GM12801 (cell line): Measurements from ENCODE around the gene RAPGEF6.

ENCODE experiments used
- TF ChIP-seq, protein P1 (sequence below): IDR thresholded peaks from one replicate; pipeline ENCODE4 v1.5.1; 2011; ENCODE audit warnings: control low read depth; ENCODE audit not compliant: insufficient read length; ENCODE audit errors: extremely low read depth

Gene RAPGEF6

DNA sequence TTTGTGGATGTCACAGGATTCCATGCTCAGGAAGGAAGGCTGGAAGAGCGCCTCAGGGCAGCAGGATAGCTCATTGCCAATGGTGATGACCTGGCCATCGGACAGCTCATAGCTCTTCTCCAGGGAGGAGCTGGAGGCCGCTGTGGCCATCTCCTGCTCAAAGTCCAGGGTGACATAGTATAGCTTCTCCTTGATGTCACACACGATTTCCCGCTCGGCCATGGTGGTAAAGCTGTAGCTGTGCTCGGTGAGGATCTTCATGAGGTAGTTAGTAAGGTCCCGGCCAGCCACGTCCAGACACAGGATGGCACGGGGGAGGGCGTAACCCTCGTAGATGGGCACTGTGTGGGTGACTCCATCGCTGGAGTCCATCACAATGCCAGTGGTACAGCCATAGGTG, 24.3 kb upstream of the RAPGEF6 start:
- TF ChIP-seq, protein P1, sequence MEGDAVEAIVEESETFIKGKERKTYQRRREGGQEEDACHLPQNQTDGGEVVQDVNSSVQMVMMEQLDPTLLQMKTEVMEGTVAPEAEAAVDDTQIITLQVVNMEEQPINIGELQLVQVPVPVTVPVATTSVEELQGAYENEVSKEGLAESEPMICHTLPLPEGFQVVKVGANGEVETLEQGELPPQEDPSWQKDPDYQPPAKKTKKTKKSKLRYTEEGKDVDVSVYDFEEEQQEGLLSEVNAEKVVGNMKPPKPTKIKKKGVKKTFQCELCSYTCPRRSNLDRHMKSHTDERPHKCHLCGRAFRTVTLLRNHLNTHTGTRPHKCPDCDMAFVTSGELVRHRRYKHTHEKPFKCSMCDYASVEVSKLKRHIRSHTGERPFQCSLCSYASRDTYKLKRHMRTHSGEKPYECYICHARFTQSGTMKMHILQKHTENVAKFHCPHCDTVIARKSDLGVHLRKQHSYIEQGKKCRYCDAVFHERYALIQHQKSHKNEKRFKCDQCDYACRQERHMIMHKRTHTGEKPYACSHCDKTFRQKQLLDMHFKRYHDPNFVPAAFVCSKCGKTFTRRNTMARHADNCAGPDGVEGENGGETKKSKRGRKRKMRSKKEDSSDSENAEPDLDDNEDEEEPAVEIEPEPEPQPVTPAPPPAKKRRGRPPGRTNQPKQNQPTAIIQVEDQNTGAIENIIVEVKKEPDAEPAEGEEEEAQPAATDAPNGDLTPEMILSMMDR: no peak

DNA sequence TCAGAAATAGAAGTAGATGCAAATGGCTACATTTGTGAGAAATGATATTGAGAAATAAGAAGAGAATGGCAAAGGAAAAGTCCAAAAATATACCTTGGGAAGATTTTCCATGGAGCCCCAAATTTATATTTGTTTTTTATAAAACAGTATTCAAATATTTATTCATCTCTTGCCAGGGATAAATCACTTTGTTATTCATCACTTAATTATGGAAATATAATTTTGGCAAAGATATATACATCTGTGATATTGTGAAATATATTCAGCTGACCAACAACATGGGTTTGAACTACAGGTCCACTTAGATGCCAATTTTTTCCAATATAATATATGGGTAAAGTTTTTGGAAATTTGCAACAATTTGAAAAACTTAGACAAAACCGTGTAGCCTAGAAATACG, 19.7 kb upstream of the RAPGEF6 start:
- TF ChIP-seq, protein P1: no peak

DNA sequence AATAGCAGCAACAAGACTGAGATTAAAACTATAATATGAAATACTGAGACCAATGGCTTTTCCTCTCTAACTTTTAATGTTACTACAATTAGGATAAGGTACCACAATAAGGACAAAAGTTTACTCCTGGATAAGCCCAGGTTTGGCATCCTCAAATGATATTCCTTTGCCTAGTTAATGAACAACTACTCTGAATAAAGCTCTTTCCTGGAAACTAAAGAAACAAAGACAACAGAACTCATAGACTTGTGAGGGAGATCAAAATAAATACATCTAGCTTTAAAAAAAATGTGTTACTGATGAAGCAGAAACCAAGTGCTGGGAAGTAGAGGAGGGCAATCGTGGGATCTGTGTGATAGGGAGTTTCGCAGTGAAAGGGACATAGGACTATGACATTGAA, 19.3 kb upstream of the RAPGEF6 start:
- TF ChIP-seq, protein P1: no peak

DNA sequence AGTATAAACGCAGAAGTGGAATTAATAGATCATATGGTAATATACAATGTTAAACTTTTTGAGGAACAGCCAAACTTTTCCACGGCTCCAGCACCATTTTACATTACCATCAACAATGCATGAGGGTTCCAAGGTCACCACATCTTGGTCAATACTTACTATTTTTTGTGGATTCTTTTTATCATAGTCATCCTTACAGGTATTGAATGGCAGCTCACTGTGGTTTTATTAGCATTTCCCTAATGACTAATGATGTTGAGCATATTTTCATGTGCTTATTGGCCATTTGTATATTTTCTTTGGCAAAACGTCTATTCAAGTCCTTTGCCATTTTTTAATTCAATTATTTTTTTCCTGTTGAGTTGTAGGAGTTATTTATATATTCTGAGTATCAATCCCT, 14.1 kb upstream of the RAPGEF6 start:
- TF ChIP-seq, protein P1: no peak

DNA sequence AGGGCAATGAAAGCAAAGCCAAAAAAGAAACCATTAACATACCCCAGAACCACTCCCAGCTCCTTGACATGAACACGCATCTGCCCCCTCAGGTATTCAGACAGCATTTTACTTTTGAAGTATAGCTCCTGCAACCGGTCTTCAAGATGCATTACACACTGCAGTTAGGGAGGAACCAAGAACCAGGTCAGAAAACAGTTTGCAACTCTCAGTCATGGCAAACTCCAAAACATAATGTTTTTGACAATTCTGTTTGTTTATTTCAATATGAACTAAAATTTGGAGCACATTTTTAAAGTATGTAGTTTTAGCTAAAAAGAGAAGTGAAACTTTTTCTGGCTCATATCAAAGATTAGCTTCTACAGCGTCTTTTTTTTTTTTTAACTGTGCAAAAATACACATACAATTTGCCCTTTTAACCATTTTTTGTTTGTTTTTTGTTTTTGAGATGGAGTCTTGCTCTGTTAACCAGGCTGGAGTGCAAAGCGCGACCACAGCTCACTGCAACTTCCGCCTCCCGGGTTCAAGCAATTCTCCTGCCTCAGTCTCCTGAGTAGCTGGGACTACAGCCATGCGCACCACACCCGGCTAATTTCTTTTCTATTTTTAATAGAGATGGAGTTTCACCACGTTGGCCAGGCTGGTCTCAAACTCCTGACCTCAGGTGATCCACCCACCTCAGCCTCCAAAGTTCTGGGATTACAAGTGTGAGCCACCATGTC, 12.2 kb upstream of the RAPGEF6 start:
- TF ChIP-seq, protein P1: no peak

DNA sequence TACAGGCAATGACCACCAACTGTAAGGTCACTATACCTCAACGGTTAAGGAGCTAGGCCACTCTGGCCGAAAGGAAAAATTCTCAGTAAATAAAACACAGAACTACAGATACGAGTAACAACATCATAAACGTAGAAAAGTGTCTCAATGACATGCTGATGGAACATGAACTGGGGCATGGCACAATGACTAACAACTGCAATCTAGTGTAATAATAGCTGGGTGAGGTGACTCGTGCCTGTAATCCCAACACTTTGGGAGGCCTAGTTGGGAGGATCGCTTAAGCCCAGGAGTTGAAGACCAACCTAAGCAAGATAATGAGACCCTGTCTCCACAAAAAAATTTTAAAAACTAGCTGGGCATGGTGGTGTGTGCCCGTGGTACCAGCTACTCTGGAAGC, 9.8 kb upstream of the RAPGEF6 start:
- TF ChIP-seq, protein P1: no peak

DNA sequence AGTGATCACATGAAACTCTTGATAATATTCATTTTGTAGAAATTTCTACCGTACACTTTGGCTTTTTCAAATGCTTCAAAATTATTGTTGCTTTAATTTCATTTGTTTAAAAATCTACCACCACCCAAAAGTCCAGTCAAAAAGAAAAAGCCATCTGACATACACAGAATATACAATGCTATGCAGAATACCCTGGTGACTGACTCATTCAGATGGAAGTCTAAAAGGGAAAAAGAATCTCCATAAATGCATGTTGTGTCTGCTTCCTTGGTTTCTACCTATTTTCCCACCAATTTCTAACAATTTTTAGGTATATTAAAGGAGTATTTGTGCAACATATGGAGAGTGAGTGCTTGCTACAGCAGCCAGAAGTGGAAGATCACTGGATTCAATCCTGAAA, 9.3 kb upstream of the RAPGEF6 start:
- TF ChIP-seq, protein P1: no peak
